HepG2 (cell line): ENCODE data around the gene PLLP. TPM values are rescaled to one million over a fixed set of nuclear protein-coding genes. Genes with fewer than 3 reads are reported as not detected.

ENCODE experiments used
- AKNA ChIP-seq: sonication (generic); formaldehyde crosslinking; IDR thresholded peaks from 2 replicates; pipeline ENCODE4 v1.4.0; 2020; ENCODE audit warnings: missing genetic modification reagents, borderline replicate concordance
- CBX1 ChIP-seq: IDR thresholded peaks from one replicate; pipeline ENCODE4 v1.6.1; 2016; ENCODE audit warnings: antibody characterized with exemption, low read depth
- CHCHD3 ChIP-seq: sonication (generic); formaldehyde crosslinking; IDR thresholded peaks from 2 replicates; pipeline ENCODE4 v1.8.0; 2022; ENCODE audit warnings: mild to moderate bottlenecking, missing genetic modification reagents, moderate library complexity
- GZF1 ChIP-seq: sonication (generic); formaldehyde crosslinking; IDR thresholded peaks from 2 replicates; pipeline ENCODE4 v1.5.1; 2020; ENCODE audit warnings: mild to moderate bottlenecking, missing genetic modification reagents
- HINFP ChIP-seq: sonication (generic); formaldehyde crosslinking; IDR thresholded peaks from 2 replicates; pipeline ENCODE4 v1.4.0; 2020; ENCODE audit warnings: low read depth, mild to moderate bottlenecking, missing genetic modification reagents
- HNF4A ChIP-seq: sonication (generic); formaldehyde crosslinking; IDR thresholded peaks from 2 replicates; pipeline ENCODE4 v1.4.0; 2020; ENCODE audit warnings: missing genetic modification reagents
- KMT2A ChIP-seq: sonication (generic); formaldehyde crosslinking; IDR thresholded peaks from 2 replicates; pipeline ENCODE4 v1.4.0; 2020; ENCODE audit warnings: missing genetic modification reagents
- MAX ChIP-seq: IDR thresholded peaks from 2 replicates; pipeline ENCODE4 v1.6.1; 2012; ENCODE audit warnings: inconsistent platforms
- RBM22 ChIP-seq: fragments of 200-400 bp; formaldehyde crosslinking; optimal IDR thresholded peaks from 2 replicates; pipeline ENCODE3; 2017; ENCODE audit warnings: mild to moderate bottlenecking, low read length, moderate library complexity
- RXRA ChIP-seq: sonication (generic); formaldehyde crosslinking; IDR thresholded peaks from 2 replicates; pipeline ENCODE4 v1.5.1; 2020; ENCODE audit warnings: missing genetic modification reagents
- SPEN ChIP-seq: sonication (generic); formaldehyde crosslinking; IDR thresholded peaks from 2 replicates; pipeline ENCODE4 v1.5.1; 2020; ENCODE audit warnings: low read depth, mild to moderate bottlenecking, missing genetic modification reagents
- ZBTB34 ChIP-seq: sonication (generic); formaldehyde crosslinking; IDR thresholded peaks from 2 replicates; pipeline ENCODE4 v1.8.0; 2022; ENCODE audit warnings: mild to moderate bottlenecking, missing genetic modification reagents
- ZNF234 ChIP-seq: sonication (generic); formaldehyde crosslinking; conservative IDR thresholded peaks from 2 replicates; pipeline ENCODE4 v1.5.1; 2020; ENCODE audit warnings: mild to moderate bottlenecking, missing genetic modification reagents
- ZNF275 ChIP-seq: sonication (generic); formaldehyde crosslinking; IDR thresholded peaks from 2 replicates; pipeline ENCODE4 v1.8.0; 2022; ENCODE audit warnings: missing genetic modification reagents, mild to moderate bottlenecking, inconsistent platforms, borderline replicate concordance
- ZNF543 ChIP-seq: sonication (generic); formaldehyde crosslinking; IDR thresholded peaks from 2 replicates; pipeline ENCODE4 v1.4.0; 2020; ENCODE audit warnings: mild to moderate bottlenecking, missing genetic modification reagents
- ZNF691 ChIP-seq: sonication (generic); formaldehyde crosslinking; IDR thresholded peaks from 2 replicates; pipeline ENCODE4 v1.4.0; 2020; ENCODE audit warnings: missing genetic modification reagents, low read depth, mild to moderate bottlenecking, borderline replicate concordance
- ZNF740 ChIP-seq: sonication (generic); formaldehyde crosslinking; IDR thresholded peaks from 2 replicates; pipeline ENCODE4 v1.4.0; 2020; ENCODE audit warnings: missing genetic modification reagents
- polyA plus RNA-seq, 8 experiments: library from polyadenylated mRNA; depleted of rRNA in 3 of 8; stranded (reverse) in 7 of 8; unstranded in 1 of 8; fragments of >200 nt; fragmentation: Illumina TruSeq in 4 of 8; extraction: Trizol in 4 of 8; gene quantifications; 2 replicates each; pipeline versions ENCODE4 v1.2.1 to v1.2.3, GENCODE V29; 2011 to 2016; ENCODE audit warnings: low read depth in 4 of 8, missing spikeins in 1 of 8, mixed read lengths in 1 of 8; ENCODE audit not compliant: insufficient read depth in 1 of 8
- total RNA-seq, 5 experiments: library from RNA; depleted of rRNA; stranded (reverse); fragments of >200 nt; fragmentation: Illumina TruSeq; extraction: Trizol; gene quantifications; 2 replicates each; pipeline ENCODE4 v1.2.3, GENCODE V29; 2016; ENCODE audit warnings: low read depth in 1 of 5

The PLLP gene
- total and polyA plus RNA-seq, 2 of the 13 experiments (the other 11 are each of a cell fraction or from before 2014, with no cell fraction given), result 60.6 to 127 TPM

GRCh38 chr16:57268804-57269800 is 15.4 kb downstream of the PLLP start (continued):
- no peak for TF ChIP-seq ZNF543 (CRISPR knock-in tag)
- no peak for TF ChIP-seq ZNF691 (CRISPR knock-in tag)
- no peak for TF ChIP-seq ZNF234
- 0 out of 2 replicates have a peak, but pooled peaks have one; percentile 25 for TF ChIP-seq GZF1 (CRISPR knock-in tag)
- no peak for TF ChIP-seq CBX1
- no peak for TF ChIP-seq HINFP (CRISPR knock-in tag)
- TF ChIP-seq AKNA, result no peak
- 0 out of 2 replicates have a peak, but pooled peaks have one; percentile 34 for TF ChIP-seq SPEN (CRISPR knock-in tag)
- TF ChIP-seq ZBTB34 (CRISPR knock-in tag), result 0 out of 2 replicates have a peak, but pooled peaks have one; percentile 23
- TF ChIP-seq CHCHD3, result no peak
- peak; percentile 21 for TF ChIP-seq RBM22
- TF ChIP-seq MAX, result peak; percentile 43; the same call in 1 of the 2 replicates
- TF ChIP-seq ZNF275 (CRISPR knock-in tag), result 0 out of 2 replicates have a peak, but pooled peaks have one; percentile 27
- 0 out of 2 replicates have a peak, but pooled peaks have one; percentile 8 for TF ChIP-seq KMT2A (CRISPR knock-in tag)
- TF ChIP-seq HNF4A (CRISPR knock-in tag), result peak; percentile 57
- no peak for TF ChIP-seq RXRA (CRISPR knock-in tag)
- TF ChIP-seq ZNF740 (CRISPR knock-in tag), result 0 out of 2 replicates have a peak, but pooled peaks have one; percentile 56
